HG03159 (cell line): Measurements from ENCODE around the gene FJX1.

ENCODE experiments used
- ATAC-seq: cut with Tn5 transposase; IDR thresholded peaks from one replicate; pipeline ENCODE4 v1.9.1; 2021; ENCODE audit warnings: mild to moderate bottlenecking, moderate library complexity; ENCODE audit not compliant: unreplicated experiment

FJX1 gene

DNA sequence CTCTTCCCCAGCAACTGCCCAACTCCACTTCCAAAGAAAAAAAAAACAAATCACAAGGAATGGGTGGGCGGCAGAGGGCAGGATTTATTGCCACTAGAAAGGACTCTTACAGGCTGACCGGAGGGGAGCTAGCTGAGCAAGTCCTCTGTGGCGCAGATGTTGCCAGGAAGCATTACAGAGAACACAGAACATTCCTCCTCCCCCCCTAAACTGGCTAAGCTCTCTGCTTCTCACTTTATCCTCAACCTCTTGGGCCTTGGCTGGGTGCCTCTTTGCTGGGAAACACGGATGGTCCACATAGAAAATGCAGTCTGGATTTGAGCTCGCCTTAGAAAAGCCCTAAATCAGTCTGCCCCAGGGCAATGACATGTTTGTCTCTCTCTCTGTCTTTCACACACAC lies 12.6 kb upstream of the FJX1 start:
- no peak for ATAC-seq

DNA sequence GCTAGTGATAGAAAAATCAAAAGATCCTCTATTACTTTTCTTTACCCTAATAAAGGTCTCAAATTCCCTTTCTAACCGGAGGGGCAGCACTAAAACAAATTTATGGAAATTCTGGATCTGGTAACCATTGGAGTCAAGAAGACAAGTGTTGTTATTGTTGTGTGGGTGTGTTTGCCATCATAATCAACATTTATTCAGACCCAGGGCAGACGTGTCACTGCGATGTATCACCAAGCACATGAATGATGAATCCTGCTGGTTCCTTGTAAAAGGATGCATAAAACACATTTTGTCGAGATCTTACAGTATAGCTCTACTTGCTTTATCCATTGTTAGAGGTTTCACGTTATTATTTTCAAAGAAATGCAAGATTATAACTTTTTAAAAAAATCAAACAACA lies 12.1 kb upstream of the FJX1 start:
- ATAC-seq = no peak

DNA sequence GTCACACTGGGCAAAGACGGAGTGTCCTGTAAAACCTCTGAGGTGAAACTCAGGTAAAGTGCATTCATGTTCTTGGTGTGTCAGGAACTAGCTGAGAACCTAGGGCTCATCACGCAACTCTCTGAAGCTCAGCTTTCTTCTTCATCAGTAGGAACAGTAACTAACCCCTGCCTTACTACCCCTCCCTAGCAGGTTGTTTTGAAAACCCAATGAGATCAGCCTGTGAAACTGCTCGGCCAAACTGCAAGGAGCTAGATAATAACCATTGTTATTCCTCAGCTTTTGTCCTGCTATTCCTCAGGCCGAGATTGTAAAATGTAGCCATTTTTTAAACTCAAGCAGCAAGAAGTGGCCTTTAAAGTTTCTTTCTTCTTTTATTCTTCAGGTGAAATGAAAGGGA lies 9.8 kb upstream of the FJX1 start:
- ATAC-seq = no peak

DNA sequence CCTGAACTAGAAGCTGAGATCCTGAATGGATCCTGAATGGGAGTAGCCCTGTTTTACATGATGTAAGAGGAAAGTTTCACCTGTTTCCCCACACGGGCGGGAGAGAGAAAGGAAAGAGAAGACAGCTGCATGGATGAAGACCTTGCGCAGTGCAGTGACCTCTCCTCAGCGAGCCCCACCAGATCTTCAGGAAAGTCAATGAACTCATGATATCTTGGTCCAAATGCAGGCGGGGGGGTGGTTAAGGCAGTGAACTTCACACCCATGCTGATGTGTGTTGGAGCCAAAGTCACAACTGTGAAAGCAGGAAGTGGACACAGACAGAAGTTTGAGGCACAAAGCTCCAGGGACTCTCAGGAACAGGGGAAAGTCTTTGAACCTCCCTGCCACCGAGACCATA lies 8.6 kb upstream of the FJX1 start:
- no peak for ATAC-seq

DNA sequence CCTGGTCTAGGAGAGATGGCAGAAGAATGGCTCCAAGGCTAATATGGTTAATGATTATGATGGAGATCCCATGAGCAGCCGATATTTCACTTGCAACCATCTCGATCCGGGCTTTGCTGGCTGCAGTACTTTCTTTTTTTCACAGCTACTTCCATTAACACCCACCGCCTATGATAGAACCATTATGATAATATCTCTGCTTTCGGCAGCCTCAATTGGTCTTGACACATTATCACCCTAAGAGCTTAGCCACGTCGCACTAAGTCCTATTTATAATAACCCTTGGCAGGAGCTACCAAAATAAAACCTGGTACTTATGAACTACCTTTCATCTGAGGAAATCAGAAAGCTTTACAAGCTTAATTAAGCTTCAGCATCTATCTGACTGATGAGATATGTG lies 7.6 kb upstream of the FJX1 start:
- ATAC-seq = no peak

DNA sequence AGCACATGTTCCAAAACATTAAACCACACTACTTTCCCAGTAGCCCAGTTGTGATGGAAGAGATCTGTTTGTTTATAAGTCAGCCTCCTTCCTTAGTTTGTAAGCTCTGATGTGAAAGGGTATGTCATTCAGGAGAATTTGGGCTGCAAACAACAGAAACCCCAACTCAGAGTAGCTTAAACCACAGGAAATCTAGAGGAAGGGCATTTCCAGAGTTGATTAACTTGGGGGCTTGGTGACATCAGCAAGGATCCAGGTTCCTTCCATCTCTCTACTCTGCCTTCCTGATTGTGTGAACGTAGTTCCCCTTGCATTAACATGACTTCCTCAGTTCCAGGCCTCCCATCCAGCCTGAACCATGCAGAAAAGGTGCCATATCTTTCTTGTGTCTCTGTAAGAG lies 6.5 kb upstream of the FJX1 start:
- no peak for ATAC-seq

DNA sequence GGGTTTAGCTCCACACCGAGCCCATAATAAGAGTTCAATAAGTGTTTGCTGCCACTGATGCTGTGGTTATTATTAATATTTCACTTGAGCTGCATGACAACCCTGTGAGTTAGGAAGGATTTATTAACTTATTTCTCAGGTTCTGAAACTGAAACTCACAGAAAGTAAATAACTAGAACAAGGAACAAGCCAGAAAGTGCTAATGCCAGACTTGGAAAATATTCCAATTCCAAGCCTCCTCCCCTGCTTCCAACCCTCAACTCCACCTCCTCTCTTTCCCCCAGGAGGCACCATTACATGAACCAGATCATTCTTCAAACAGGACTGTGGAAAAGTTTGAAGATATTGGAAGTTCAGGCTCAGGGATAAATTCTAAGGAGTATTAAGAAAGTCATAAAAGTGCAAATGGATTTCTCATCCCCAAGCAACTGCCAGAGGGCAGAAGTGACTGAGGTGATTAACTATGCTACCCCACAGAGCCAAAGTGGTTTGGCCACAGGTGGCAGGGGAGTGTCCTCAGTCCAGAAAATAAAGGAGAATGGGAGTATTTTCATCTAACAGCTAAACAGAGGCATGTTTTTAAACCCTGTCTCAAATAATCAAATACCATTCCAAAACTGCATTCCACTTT lies 3.2 kb upstream of the FJX1 start:
- no peak for ATAC-seq

DNA sequence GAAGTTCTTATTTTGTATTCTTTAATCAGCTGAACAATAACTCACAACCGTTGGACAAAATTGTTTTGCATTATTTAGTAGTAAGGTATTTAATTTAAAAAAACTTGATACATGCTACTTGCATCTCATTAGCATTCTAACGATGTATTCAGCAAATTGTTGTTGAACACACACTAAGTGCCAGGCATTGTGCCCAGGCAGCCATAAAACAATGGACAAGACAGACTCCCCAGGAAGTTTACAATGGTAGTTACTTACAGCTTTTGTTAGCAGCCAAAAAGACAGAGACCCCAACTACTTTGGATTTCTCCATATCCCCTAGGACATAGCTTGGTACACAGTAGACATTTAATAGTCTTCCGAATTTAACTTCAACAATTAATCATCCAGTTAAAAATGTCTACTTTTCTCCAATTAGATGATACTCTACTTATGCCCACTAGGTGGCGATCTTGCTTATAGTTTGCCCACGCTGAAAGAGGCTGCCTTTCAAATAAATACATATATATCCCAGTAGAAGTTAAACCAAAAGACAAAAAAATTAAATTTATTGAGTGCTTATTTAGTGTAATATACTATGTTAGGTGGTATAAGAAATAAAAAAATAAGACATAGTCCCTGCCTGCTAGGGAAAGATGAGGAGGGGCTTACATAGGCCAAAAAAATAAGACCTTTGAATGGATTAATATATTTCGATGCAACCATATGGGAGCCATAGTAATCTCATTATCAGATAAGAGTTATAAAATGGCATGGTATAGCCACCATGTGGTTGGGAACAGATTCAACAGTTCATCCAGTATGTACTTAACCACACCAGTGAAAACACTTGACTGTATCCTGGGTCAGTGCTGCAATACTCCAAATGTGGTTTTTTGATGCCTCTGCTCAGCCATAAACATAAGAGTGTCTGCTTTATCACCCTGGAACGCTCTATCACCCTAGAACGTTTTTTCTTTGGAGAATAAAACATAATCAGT lies 2.0 kb upstream of the FJX1 start:
- ATAC-seq = no peak

DNA sequence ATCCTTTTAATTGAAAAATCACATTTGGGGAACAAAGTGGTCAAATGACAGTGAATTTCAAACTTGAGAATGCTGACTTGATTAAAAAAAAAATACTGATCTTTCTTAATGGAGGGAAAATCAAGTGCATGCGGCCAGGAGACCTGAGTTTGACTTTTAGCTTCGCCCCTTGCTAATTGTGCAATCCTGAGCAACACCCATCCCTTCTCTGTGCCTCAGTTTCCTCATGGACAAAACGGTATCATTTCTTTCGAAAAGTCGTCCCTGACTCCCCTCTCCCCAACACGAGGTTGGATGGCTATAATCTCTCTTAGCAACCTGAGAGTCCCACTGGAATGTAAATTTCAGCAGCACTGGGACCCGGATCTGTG lies 959 bp upstream of the FJX1 start:
- ATAC-seq = no peak

DNA sequence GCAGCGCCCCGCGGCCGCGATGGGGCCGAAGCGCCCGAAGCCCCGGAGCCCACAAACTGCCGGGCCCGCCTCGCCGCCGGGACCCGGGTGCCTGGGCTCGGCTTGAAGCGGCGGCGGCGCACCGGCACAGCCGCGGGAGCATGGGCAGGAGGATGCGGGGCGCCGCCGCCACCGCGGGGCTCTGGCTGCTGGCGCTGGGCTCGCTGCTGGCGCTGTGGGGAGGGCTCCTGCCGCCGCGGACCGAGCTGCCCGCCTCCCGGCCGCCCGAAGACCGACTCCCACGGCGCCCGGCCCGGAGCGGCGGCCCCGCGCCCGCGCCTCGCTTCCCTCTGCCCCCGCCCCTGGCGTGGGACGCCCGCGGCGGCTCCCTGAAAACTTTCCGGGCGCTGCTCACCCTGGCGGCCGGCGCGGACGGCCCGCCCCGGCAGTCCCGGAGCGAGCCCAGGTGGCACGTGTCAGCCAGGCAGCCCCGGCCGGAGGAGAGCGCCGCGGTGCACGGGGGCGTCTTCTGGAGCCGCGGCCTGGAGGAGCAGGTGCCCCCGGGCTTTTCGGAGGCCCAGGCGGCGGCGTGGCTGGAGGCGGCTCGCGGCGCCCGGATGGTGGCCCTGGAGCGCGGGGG lies 346 bp downstream of the FJX1 start:
- peak; percentile 35 for ATAC-seq

DNA sequence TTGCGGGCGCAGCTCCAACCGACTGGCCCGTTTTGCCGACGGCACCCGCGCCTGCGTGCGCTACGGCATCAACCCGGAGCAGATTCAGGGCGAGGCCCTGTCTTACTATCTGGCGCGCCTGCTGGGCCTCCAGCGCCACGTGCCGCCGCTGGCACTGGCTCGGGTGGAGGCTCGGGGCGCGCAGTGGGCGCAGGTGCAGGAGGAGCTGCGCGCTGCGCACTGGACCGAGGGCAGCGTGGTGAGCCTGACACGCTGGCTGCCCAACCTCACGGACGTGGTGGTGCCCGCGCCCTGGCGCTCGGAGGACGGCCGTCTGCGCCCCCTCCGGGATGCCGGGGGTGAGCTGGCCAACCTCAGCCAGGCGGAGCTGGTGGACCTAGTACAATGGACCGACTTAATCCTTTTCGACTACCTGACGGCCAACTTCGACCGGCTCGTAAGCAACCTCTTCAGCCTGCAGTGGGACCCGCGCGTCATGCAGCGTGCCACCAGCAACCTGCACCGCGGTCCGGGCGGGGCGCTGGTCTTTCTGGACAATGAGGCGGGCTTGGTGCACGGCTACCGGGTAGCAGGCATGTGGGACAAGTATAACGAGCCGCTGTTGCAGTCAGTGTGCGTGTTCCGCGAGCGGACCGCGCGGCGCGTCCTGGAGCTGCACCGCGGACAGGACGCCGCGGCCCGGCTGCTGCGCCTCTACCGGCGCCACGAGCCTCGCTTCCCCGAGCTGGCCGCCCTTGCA lies 1.0 kb downstream of the FJX1 start:
- peak; percentile 38 for ATAC-seq

DNA sequence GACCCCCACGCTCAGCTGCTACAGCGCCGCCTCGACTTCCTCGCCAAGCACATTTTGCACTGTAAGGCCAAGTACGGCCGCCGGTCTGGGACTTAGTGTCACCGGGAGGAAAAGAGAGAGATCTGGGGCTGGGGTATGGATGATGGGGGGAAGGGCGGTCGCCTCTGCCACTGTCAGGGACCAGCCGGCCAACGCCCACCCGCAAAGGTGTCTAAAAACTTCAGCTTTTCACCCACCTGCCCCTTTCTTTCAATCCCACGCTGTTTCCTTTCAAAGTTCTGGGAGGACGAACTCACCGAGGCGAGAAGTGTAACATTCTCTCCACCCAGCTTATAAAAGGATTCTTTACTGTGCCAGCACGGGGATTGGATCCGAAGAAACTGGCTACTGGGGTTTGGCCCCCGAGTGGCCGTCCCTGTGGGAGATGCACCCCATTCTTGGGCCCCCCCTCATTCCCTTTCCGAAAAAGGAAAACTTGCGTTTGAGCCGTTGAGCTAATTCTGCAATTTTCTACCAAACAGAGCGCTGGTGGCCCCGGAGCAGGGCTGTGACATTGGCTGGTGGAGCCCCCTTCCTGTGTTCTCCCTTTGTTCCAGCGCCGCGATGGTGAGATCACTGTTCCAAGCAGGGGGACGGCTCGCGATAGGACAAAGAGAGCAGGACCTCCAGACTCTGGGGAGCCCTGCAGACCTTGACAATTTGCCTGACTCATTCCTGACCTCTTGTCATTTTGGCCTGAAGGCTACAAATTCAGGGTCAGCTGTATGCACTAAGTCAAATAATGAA lies 1.8 kb downstream of the FJX1 start:
- ATAC-seq = no peak

DNA sequence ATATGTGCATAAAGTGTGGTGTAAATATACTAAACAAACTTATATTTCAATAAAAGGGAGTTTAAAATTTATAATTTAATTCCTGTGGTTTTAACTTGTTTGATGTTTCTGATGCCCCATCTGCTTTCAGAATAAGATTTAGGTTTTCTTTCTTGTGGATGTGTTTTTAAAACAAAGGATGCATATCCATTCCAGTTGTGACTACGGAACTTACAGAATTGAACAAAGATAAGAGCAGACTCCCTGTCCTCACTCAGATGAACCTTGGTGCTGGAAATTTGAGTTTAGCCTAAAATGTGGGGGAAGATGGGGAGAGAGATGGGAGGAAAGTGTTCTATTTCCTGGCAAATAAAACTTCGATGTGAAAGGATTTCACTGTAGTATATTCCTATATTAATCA lies 2.5 kb downstream of the FJX1 start:
- ATAC-seq = no peak

DNA sequence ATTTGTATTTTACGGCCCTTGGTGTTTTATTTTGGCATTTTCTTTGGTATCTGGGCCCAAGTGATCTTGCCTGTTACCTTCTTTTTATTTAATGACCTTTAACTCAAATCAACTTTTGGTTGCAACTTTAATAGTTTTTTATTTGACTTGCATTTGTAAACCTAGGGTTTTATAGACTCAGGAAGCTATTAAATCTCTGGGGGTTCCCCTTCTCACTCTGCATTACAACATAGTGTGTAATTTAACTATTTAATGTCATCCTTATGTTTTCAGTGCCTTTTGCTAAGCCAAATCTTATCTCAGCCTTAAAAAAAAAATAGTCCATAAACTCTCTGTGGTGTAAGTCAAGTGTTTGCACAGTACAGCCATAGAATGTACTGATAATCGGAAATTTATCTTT lies 3.4 kb downstream of the FJX1 start:
- ATAC-seq = no peak

DNA sequence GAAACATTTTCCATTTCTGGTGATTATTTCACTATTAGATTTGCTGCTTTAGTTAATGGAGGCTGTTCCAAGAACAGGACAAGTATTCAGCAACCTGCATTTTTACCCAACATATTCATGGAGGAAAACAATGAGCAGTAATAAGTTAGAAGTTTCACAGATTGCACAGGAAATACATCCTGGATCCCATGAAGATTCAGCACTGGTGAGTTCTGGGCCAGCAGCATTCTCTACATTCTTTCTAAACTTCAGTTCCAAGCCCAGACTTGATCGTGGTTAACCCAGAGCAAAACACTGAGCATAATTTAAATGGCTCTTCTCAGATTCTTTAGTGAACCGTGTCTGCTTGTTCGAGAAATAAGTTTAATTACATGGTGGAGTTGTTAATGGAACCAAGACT lies 3.8 kb downstream of the FJX1 start:
- no peak for ATAC-seq

DNA sequence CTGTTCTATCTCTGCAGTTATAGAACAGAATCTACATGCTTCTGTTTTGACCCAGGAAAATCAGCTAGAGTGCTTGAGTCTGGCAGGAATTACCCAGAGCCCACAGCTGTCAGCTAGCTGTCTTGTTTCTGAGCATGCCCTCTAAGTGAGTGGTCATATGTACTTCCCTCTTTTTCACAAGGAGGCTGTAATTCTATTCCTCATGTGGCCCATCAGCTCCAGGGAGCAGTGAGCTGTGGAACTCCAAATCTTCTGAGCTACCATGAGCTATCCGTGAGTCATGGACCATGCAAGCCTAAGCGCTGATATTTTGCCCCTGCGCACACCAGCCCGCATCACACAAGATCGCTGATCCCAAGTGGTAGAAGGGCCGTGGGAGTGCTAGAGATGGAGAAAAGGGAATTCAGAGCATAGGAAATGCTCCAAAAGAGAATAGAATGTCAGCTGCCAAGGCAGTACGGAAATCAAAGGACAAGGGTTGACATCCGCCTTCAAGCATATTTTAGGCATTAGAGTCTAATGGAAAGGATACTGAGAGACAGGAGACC lies 5.4 kb downstream of the FJX1 start:
- ATAC-seq = no peak

DNA sequence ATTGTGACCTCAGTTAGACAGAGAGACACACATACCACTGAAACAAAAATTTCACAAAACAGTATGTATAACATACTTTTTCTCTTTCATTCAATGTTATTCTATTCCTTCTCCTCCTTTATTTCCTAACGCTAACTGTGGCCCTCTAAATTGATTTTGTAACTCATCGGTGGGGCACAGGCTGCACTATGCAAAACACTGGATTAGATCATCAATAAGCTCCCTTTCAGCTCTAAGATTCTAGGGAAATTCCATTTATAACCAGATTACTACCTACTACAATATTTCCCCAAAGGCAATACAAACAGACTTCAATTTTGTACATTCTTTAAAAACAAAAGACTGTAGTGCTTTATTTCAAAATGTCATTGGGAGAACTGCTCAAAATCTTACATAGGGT lies 6.1 kb downstream of the FJX1 start:
- no peak for ATAC-seq

DNA sequence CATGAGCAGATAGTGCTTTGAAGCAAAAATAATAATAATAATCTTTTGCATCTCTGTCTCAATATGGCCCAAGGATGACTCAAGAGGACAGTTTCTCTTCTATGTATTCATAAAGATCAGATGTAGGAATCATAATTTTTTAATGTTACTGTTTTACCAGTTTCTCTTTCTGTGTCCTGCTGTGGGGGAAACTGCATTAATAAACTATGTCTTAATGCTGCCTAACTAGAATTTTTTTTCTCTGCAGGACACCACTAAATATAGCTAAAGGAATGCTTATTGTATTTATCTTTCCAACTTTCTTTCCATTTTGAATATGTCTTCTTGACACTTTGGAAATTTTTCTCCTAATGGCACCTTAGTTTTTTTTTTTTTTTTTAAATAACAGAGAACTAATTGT lies 6.5 kb downstream of the FJX1 start:
- ATAC-seq = no peak

DNA sequence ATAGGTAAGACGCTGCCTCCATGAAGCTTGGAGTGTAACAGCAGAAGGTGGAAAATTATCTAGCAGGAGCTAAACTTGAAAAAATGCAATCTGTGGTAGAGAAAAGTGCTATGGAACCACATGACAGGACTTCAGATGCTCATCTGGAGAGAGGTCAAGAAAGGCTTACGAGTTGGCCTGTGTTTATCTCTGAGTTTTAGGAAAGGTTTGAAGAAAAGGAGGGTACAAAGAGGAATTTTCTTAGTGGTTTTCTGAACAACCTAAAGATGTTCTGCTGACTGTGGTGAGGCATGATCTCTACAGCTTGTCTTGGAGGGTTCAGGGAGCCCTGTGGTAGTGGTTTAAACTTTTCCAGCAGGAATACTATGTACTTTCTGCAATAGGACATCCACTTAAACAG lies 8.2 kb downstream of the FJX1 start:
- no peak for ATAC-seq

DNA sequence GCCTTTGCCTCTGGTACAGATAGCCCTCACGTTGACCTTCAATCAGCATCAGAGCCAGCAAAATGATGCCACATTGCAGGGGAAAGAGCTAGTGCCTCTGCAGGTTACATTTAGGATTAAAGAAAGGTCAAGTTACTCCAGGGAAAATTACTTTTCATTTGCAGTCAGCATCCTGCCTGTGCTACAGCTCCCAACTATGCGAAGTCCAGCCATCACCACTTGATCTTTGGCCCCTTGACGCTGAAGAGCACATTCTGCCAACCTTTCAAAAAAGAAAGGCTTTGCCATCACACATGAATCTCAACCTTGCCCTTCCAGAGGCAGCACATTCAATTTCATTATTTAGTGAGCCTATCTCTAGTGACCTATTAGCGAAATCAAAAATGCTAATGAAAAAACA lies 11.3 kb downstream of the FJX1 start:
- ATAC-seq = no peak
